ENCODE results near the gene TMUB2. TPM values are rescaled to one million over a fixed set of nuclear protein-coding genes. Genes with fewer than 3 reads are reported as not detected.

TMUB2 gene
- total RNA-seq, 2 experiments from 2014 or later, result 21.3 to 25.9 TPM

- TF ChIP-seq CTCF (conservative IDR thresholded peaks at IDR 0.05; ENCODE audit: low read length), result peak; percentile 24; the same call in 1 of the 2 replicates
- no peak for TF ChIP-seq EZH2phosphoT487 (IDR thresholded peaks at IDR 0.05; ENCODE audit: borderline replicate concordance, low read depth, low read length)
Observed at GRCh38 chr17:44221084-44221861, 34.5 kb downstream of the TMUB2 start.

GRCh38 chr17:44221862-44222111 is 35.0 kb downstream of the TMUB2 start:
- intact Hi-C loops (cut with micrococcal nuclease; ENCODE audit: unreplicated experiment), result no loop called here
- Histone ChIP-seq H3K4me3 (ENCODE audit: low read depth, low read length, poor library complexity, severe bottlenecking) (peak overlapping the region; percentile 90), H3K9me2 (ENCODE audit: insufficient read depth, low read length) (no peaks in the 10 kb centered on the region), H4K20me1 (ENCODE audit: insufficient read depth, low read length) (no peaks in the 10 kb centered on the region), H3K9me3 (ENCODE audit: low read length) (no peaks in the 10 kb centered on the region), H3K79me2 (ENCODE audit: insufficient read depth, low read depth, low read length) (peaks cover 20% of the 10 kb centered on the region), H3K27ac (ENCODE audit: low read depth, low read length, poor library complexity, severe bottlenecking) (peak overlapping the region; percentile 86), H3K36me3 (ENCODE audit: insufficient read depth, low read length) (peaks cover 15% of the 10 kb centered on the region), H3K4me1 (ENCODE audit: insufficient read depth, low read length, poor library complexity, severe bottlenecking) (peaks cover 11% of the 10 kb centered on the region), H3K4me2 (ENCODE audit: low read length) (peak overlapping the region; percentile 80), H2AFZ (ENCODE audit: low read length) (peak overlapping the region; percentile 5; the same call in 1 of the 2 replicates)
- no TSS peak for BruUV-seq (replicated peaks)
- no peak for DNase-seq (ENCODE audit: low spot score)
- POLR2A ChIA-PET, result interaction anchor here (0.6 to 1.5 kb wide), 9 partner anchors 9 to 290 kb away, joined by 3 to 5 read pairs (median 4); no protein-coding TSS in a partner anchor
- CTCF ChIA-PET (ENCODE audit: unreplicated experiment), result interaction anchor here (0.7 kb wide), 1 partner anchor 53 kb away, joined by 3 read pairs; no protein-coding TSS in a partner anchor
- TF ChIP-seq EZH2phosphoT487 (IDR thresholded peaks at IDR 0.05; ENCODE audit: borderline replicate concordance, low read depth, low read length) (no peak), CTCF (conservative IDR thresholded peaks at IDR 0.05; ENCODE audit: low read length) (no peak)

More at GRCh38 chr17:44221084-44221861, 34.5 kb downstream of the TMUB2 start:
- peak; percentile 87 for DNase-seq (ENCODE audit: low spot score)
- Histone ChIP-seq H3K4me1 (ENCODE audit: insufficient read depth, low read length, poor library complexity, severe bottlenecking) (peaks cover 16% of the 10 kb centered on the region), H3K79me2 (ENCODE audit: insufficient read depth, low read depth, low read length) (peaks cover 25% of the 10 kb centered on the region), H4K20me1 (ENCODE audit: insufficient read depth, low read length) (no peaks in the 10 kb centered on the region), H3K27ac (ENCODE audit: low read depth, low read length, poor library complexity, severe bottlenecking) (peak overlapping the region; percentile 86), H3K9me2 (ENCODE audit: insufficient read depth, low read length) (no peaks in the 10 kb centered on the region), H3K36me3 (ENCODE audit: insufficient read depth, low read length) (peaks cover 20% of the 10 kb centered on the region), H2AFZ (ENCODE audit: low read length) (peak overlapping the region; percentile 5; the same call in 1 of the 2 replicates), H3K4me2 (ENCODE audit: low read length) (peak overlapping the region; percentile 80), H3K9me3 (ENCODE audit: low read length) (no peaks in the 10 kb centered on the region), H3K4me3 (ENCODE audit: low read depth, low read length, poor library complexity, severe bottlenecking) (peak overlapping the region; percentile 90)
- intact Hi-C loops (cut with micrococcal nuclease; ENCODE audit: unreplicated experiment), result no loop called here
- CTCF ChIA-PET (ENCODE audit: unreplicated experiment), result interaction anchor here (0.7 kb wide), 1 partner anchor 52 kb away, joined by 3 read pairs; no protein-coding TSS in a partner anchor
- BruUV-seq (replicated peaks), result no TSS peak
- POLR2A ChIA-PET, result interaction anchor here (0.6 to 1.5 kb wide), 9 partner anchors 9 to 291 kb away, joined by 3 to 5 read pairs (median 4); no protein-coding TSS in a partner anchor
